Endodermal cell (in vitro differentiated cells): ENCODE data around the gene ZNF48. TPM values are rescaled to one million over a fixed set of nuclear protein-coding genes. Genes with fewer than 3 reads are reported as not detected.

Experiments
- DNase-seq: peaks from one replicate; pipeline ENCODE4 v3.0.0-alpha.2; 2017
- H3K27ac ChIP-seq: 2 replicates; pipeline ENCODE4 v1.5.1; 2013; ENCODE audit warnings: mild to moderate bottlenecking, low read depth, low read length, moderate library complexity
- H3K27me3 ChIP-seq: 2 replicates; pipeline ENCODE4 v1.6.1; 2013; ENCODE audit warnings: mild to moderate bottlenecking, low read length, moderate library complexity; ENCODE audit not compliant: insufficient read depth, control insufficient read depth, poor library complexity, severe bottlenecking
- H3K36me3 ChIP-seq: 2 replicates; pipeline ENCODE4 v1.7.0; 2013; ENCODE audit warnings: mild to moderate bottlenecking, low read length, moderate library complexity; ENCODE audit not compliant: control insufficient read depth, insufficient read depth
- H3K4me1 ChIP-seq: one replicate; pipeline ENCODE4 v1.7.0; 2013; ENCODE audit warnings: low read length; ENCODE audit not compliant: control insufficient read depth, insufficient read depth
- H3K4me3 ChIP-seq: 2 replicates; pipeline ENCODE4 v1.5.1; 2013; ENCODE audit warnings: mild to moderate bottlenecking, low read length, moderate library complexity
- H3K9ac ChIP-seq: 2 replicates; pipeline ENCODE4 v1.6.1; 2013; ENCODE audit warnings: mild to moderate bottlenecking, low read length, moderate library complexity; ENCODE audit not compliant: poor library complexity, severe bottlenecking; ENCODE audit errors: extremely low read depth
- H3K9me3 ChIP-seq: 2 replicates; pipeline ENCODE4 v1.6.1; 2013; ENCODE audit warnings: mild to moderate bottlenecking, low read length, moderate library complexity; ENCODE audit not compliant: control insufficient read depth
- H3K27ac Mint-ChIP-seq: 2 replicates; pipeline ENCODE4 v1.8.0; 2020; ENCODE audit warnings: mixed read lengths
- H3K27me3 Mint-ChIP-seq: 2 replicates; pipeline ENCODE4 v1.8.0; 2021; ENCODE audit warnings: mild to moderate bottlenecking, mixed read lengths; ENCODE audit not compliant: insufficient read depth
- H3K36me3 Mint-ChIP-seq: 2 replicates; pipeline ENCODE4 v1.8.0; 2020; ENCODE audit warnings: low read depth, mixed read lengths
- H3K4me1 Mint-ChIP-seq: 2 replicates; pipeline ENCODE4 v1.8.0; 2020; ENCODE audit warnings: mixed read lengths
- H3K4me3 Mint-ChIP-seq: 2 replicates; pipeline ENCODE4 v1.8.0; 2020; ENCODE audit warnings: mild to moderate bottlenecking, moderate library complexity, mixed read lengths
- H3K9me3 Mint-ChIP-seq: 2 replicates; pipeline ENCODE4 v1.8.0; 2020; ENCODE audit warnings: mild to moderate bottlenecking, mixed read lengths
- CTCF ChIP-seq: fragments of 200-600 bp; sonication (generic); conservative IDR thresholded peaks from 2 replicates; pipeline ENCODE4 v1.5.0; 2021; ENCODE audit warnings: antibody characterized with exemption, mild to moderate bottlenecking
- WGBS, 2 experiments: methylation state at CpG; one replicate each; pipeline versions ENCODE4 v1.1.5 to v1.1.7; 2013; ENCODE audit warnings: missing lambda C conversion rate in 2 of 2, mixed read lengths in 1 of 2; ENCODE audit not compliant: insufficient coverage in 1 of 2, insufficient read length in 1 of 2; 5-methylcytosine and 5-hydroxymethylcytosine counted together
- total RNA-seq, 2 donors: library from RNA; stranded (reverse); fragmentation: NEBNext Ultra II Directional in 1 of 2; extraction: Animal tissue kit (Norgen Biotek cat#: 25700) in 1 of 2; gene quantifications; 2 replicates in 1 of 2; 3 replicates in 1 of 2; pipeline ENCODE4 v1.2.1, GENCODE V29; 2021

Gene ZNF48
- total RNA-seq, 2 donors from 2014 or later, result 40.1 to 58.4 TPM

- H3K36me3 ChIP-seq, result peaks cover 44% of the 10 kb centered on the region
- H3K4me3 Mint-ChIP-seq, result no peak overlapping the region
- no peaks in the 10 kb centered on the region for H3K9me3 ChIP-seq
- H3K4me1 ChIP-seq, result peaks cover 3% of the 10 kb centered on the region
- no peak overlapping the region for H3K9ac ChIP-seq
- H3K9me3 Mint-ChIP-seq, result no peaks in the 10 kb centered on the region
- peaks cover 36% of the 10 kb centered on the region for H3K36me3 Mint-ChIP-seq
- no peak overlapping the region for H3K27ac Mint-ChIP-seq
- no peaks in the 10 kb centered on the region for H3K27me3 ChIP-seq
- WGBS, 2 experiments, result 95 to 100% methylated on average over 2 to 7 of the region's 7 CpGs
- no peaks in the 10 kb centered on the region for H3K27me3 Mint-ChIP-seq
- no peak overlapping the region for H3K4me3 ChIP-seq
- no peak overlapping the region for H3K27ac ChIP-seq
- TF ChIP-seq CTCF, result no peak
- H3K4me1 Mint-ChIP-seq, result no peaks in the 10 kb centered on the region
- DNase-seq, result no peak
These were observed 46.3 kb upstream of the ZNF48 start for GRCh38 chr16:30348929-30349328.

GRCh38 chr16:30349675-30350074, 45.5 kb upstream of the ZNF48 start:
- H3K4me3 ChIP-seq, result no peak overlapping the region
- peaks cover 45% of the 10 kb centered on the region for H3K36me3 ChIP-seq
- no peaks in the 10 kb centered on the region for H3K27me3 ChIP-seq
- Mint-ChIP-seq H3K9me3 (no peaks in the 10 kb centered on the region), H3K4me1 (peaks cover 6% of the 10 kb centered on the region), H3K27me3 (no peaks in the 10 kb centered on the region), H3K27ac (no peak overlapping the region), H3K4me3 (no peak overlapping the region), H3K36me3 (peaks cover 43% of the 10 kb centered on the region)
- no peaks in the 10 kb centered on the region for H3K9me3 ChIP-seq
- H3K9ac ChIP-seq, result no peak overlapping the region
- peaks cover 3% of the 10 kb centered on the region for H3K4me1 ChIP-seq
- 94 to 100% methylated on average over 2 to 3 of the region's 3 CpGs for WGBS, 2 experiments
- H3K27ac ChIP-seq, result no peak overlapping the region
- no peak for DNase-seq
- TF ChIP-seq CTCF, result no peak

- H3K36me3 ChIP-seq, result peaks cover 45% of the 10 kb centered on the region
- H3K27ac ChIP-seq, result no peak overlapping the region
- no peaks in the 10 kb centered on the region for H3K27me3 Mint-ChIP-seq
- WGBS, 2 experiments, result 92% methylated on average over 3 of the region's 3 CpGs; no CpG with 5 or more reads in 1 of the 2 experiments
- TF ChIP-seq CTCF, result no peak
- H3K4me1 ChIP-seq, result peaks cover 3% of the 10 kb centered on the region
- no peaks in the 10 kb centered on the region for H3K27me3 ChIP-seq
- peaks cover 6% of the 10 kb centered on the region for H3K4me1 Mint-ChIP-seq
- H3K4me3 ChIP-seq, result no peak overlapping the region
- no peak for DNase-seq
- H3K9me3 ChIP-seq, result no peaks in the 10 kb centered on the region
- no peak overlapping the region for H3K9ac ChIP-seq
- no peaks in the 10 kb centered on the region for H3K9me3 Mint-ChIP-seq
- no peak overlapping the region for H3K4me3 Mint-ChIP-seq
- no peak overlapping the region for H3K27ac Mint-ChIP-seq
- H3K36me3 Mint-ChIP-seq, result peaks cover 43% of the 10 kb centered on the region
These were observed 44.9 kb upstream of the ZNF48 start for GRCh38 chr16:30350134-30350871.
